ENCODE data around the gene BTBD10.
A peak's percentile ranks its signal among the peaks of the same experiment; 100 is the strongest.

BTBD10 gene

GRCh38 chr11:13349581-13349980 is 113.4 kb downstream of the BTBD10 start:
- ChIA-PET CTCF (interaction anchor here (0.7 kb wide), 1 partner anchor 140 kb away, joined by 3 read pairs; no protein-coding TSS in a partner anchor), POLR2A (ENCODE audit: low non-redundant PET) (no interaction called here)
- no peak overlapping the region for H3K27ac ChIP-seq
- no peak for DNase-seq (ENCODE audit: low spot score)
- no peak for TF ChIP-seq CTCF (conservative IDR thresholded peaks at IDR 0.05; ENCODE audit: low read depth)

- H3K27ac ChIP-seq: no peak overlapping the region
- ChIA-PET POLR2A (ENCODE audit: low non-redundant PET) (no interaction called here), CTCF (no interaction called here)
- DNase-seq (ENCODE audit: low spot score): no peak
- TF ChIP-seq CTCF (conservative IDR thresholded peaks at IDR 0.05; ENCODE audit: low read depth): no peak
Observed at GRCh38 chr11:13349046-13349445, 114.0 kb downstream of the BTBD10 start.

- TF ChIP-seq CTCF (conservative IDR thresholded peaks at IDR 0.05; ENCODE audit: low read depth): no peak
- POLR2A ChIA-PET (ENCODE audit: low non-redundant PET): no interaction called here
- peak overlapping the region; percentile 35; the same call in 1 of the 2 replicates for H3K27ac ChIP-seq
- CTCF ChIA-PET: no interaction called here
- DNase-seq (ENCODE audit: low spot score): no peak
Observed at GRCh38 chr11:13348305-13348704, 114.7 kb downstream of the BTBD10 start.

GRCh38 chr11:13347901-13348300 is 115.1 kb downstream of the BTBD10 start:
- CTCF ChIA-PET: no interaction called here
- TF ChIP-seq CTCF (conservative IDR thresholded peaks at IDR 0.05; ENCODE audit: low read depth): no peak
- POLR2A ChIA-PET (ENCODE audit: low non-redundant PET): no interaction called here
- peak overlapping the region; percentile 35; the same call in 1 of the 2 replicates for H3K27ac ChIP-seq
- DNase-seq (ENCODE audit: low spot score): no peak

- no peak for TF ChIP-seq CTCF (conservative IDR thresholded peaks at IDR 0.05; ENCODE audit: low read depth)
- H3K27ac ChIP-seq: no peak overlapping the region
- CTCF ChIA-PET: interaction anchor here (2.2 kb wide), 1 partner anchor 136 kb away, joined by 12 read pairs; no protein-coding TSS in a partner anchor
- POLR2A ChIA-PET (ENCODE audit: low non-redundant PET): no interaction called here
- DNase-seq (ENCODE audit: low spot score): no peak
Observed at GRCh38 chr11:13346470-13346869, 116.6 kb downstream of the BTBD10 start.

GRCh38 chr11:13344818-13345217 is 118.2 kb downstream of the BTBD10 start:
- no peak for DNase-seq (ENCODE audit: low spot score)
- TF ChIP-seq CTCF (conservative IDR thresholded peaks at IDR 0.05; ENCODE audit: low read depth): no peak
- ChIA-PET CTCF (interaction anchor here (0.6 to 2.2 kb wide), 11 partner anchors 9 to 165 kb away, joined by 3 to 12 read pairs (median 3); no protein-coding TSS in a partner anchor), POLR2A (ENCODE audit: low non-redundant PET) (no interaction called here)
- peak overlapping the region; percentile 9; the same call in 1 of the 2 replicates for H3K27ac ChIP-seq

All from RWPE1 (cell line).